RWPE2 (cell line): Measurements from ENCODE around the gene TP73.

Experiments used
- ATAC-seq: fragments of 200-7000 bp; cut with Tn5 transposase; 3 replicates; pipeline ENCODE4 v1.9.1; 2021; ENCODE audit warnings: low read depth
- DNase-seq: peaks from one replicate; pipeline ENCODE4 v3.0.0-alpha.2; 2020; ENCODE audit warnings: low spot score
- H3K27ac ChIP-seq: fragments of 450-650 bp; 2 replicates; pipeline ENCODE4 v1.5.1; 2017; ENCODE audit warnings: mild to moderate bottlenecking; ENCODE audit not compliant: poor library complexity, severe bottlenecking
- H3K27me3 ChIP-seq: fragments of 250-450 bp; sonication (Bioruptor Pico); 2 replicates; pipeline ENCODE4 v1.5.1; 2021; ENCODE audit warnings: mild to moderate bottlenecking, moderate library complexity; ENCODE audit not compliant: insufficient read depth, poor library complexity, severe bottlenecking
- H3K36me3 ChIP-seq: fragments of 250-450 bp; sonication (Bioruptor Pico); 2 replicates; pipeline ENCODE4 v1.5.1; 2020; ENCODE audit warnings: low read depth, mild to moderate bottlenecking, moderate library complexity
- H3K4me1 ChIP-seq: fragments of 250-450 bp; sonication (Bioruptor Pico); 2 replicates; pipeline ENCODE4 v1.5.1; 2021; ENCODE audit warnings: mild to moderate bottlenecking, moderate library complexity; ENCODE audit not compliant: insufficient read depth, poor library complexity, severe bottlenecking
- H3K4me3 ChIP-seq: fragments of 250-450 bp; sonication (Bioruptor Pico); 2 replicates; pipeline ENCODE4 v1.5.1; 2021; ENCODE audit warnings: mild to moderate bottlenecking, moderate library complexity; ENCODE audit not compliant: severe bottlenecking
- H3K9me3 ChIP-seq: fragments of 250-450 bp; sonication (Bioruptor Pico); 2 replicates; pipeline ENCODE4 v1.5.1; 2021; ENCODE audit warnings: mild to moderate bottlenecking, moderate library complexity; ENCODE audit not compliant: severe bottlenecking
- CTCF ChIP-seq: fragments of 450-650 bp; IDR thresholded peaks from one replicate; pipeline ENCODE4 v1.5.1; 2017; ENCODE audit warnings: mild to moderate bottlenecking, moderate library complexity; ENCODE audit not compliant: poor library complexity, severe bottlenecking

TP73 gene

GRCh38 chr1:3612123-3612522, 40.2 kb upstream of the TP73 start:
- no peak for TF ChIP-seq CTCF
- H3K9me3 ChIP-seq = no peaks in the 10 kb centered on the region
- no peaks in the 10 kb centered on the region for H3K36me3 ChIP-seq
- no peak overlapping the region for H3K27ac ChIP-seq
- DNase-seq (no peak), ATAC-seq (no peak)
- no peak overlapping the region for H3K4me3 ChIP-seq
- H3K27me3 ChIP-seq = no peaks in the 10 kb centered on the region
- H3K4me1 ChIP-seq = peaks cover 9% of the 10 kb centered on the region

- TF ChIP-seq CTCF = peak; percentile 55
- no peak for ATAC-seq
- Histone ChIP-seq H3K4me1 (peaks cover 9% of the 10 kb centered on the region), H3K9me3 (no peaks in the 10 kb centered on the region), H3K4me3 (no peak overlapping the region), H3K27me3 (no peaks in the 10 kb centered on the region), H3K27ac (no peak overlapping the region), H3K36me3 (no peaks in the 10 kb centered on the region)
- DNase-seq = no peak
Measured at GRCh38 chr1:3614755-3615742, 37.3 kb upstream of the TP73 start.

GRCh38 chr1:3616861-3617260, 35.5 kb upstream of the TP73 start:
- ATAC-seq (no peak), DNase-seq (no peak)
- Histone ChIP-seq H3K27ac (no peak overlapping the region), H3K36me3 (no peaks in the 10 kb centered on the region), H3K4me1 (peaks cover 9% of the 10 kb centered on the region), H3K9me3 (no peaks in the 10 kb centered on the region), H3K4me3 (no peak overlapping the region), H3K27me3 (no peaks in the 10 kb centered on the region)
- no peak for TF ChIP-seq CTCF

DNA sequence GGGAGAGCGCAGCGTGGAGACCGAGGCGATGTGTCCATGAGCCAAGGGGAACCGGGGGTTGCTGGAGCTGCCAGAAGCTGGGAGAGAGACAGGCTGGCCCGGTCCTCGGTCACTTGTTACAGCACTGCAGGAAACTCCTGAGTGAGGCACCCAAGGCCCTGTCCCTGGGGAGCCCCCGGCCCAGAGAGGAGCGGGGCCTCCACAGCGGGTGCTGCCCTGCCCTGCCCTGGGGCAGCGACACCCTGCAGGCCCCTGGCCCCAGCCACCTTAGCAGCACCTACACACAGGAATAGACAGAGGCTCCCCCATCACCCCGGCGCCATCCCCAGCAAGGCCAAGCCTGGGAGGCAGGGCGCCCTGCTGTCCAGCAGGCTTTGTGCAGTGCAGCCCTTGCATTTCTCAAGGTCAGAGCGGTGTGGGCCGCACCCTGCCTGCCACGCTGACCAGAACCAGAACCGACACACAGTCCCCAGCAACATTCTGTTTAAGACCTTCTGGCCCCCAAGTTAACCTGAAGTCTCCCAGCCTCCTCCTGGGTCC, 34.4 kb upstream of the TP73 start:
- Histone ChIP-seq H3K4me1 (peaks cover 9% of the 10 kb centered on the region), H3K4me3 (no peak overlapping the region), H3K9me3 (no peaks in the 10 kb centered on the region), H3K27ac (no peak overlapping the region), H3K27me3 (no peaks in the 10 kb centered on the region), H3K36me3 (no peaks in the 10 kb centered on the region)
- no peak for TF ChIP-seq CTCF
- ATAC-seq = no peak
- DNase-seq = no peak

GRCh38 chr1:3618531-3618880, 33.8 kb upstream of the TP73 start:
- no peak overlapping the region for H3K4me3 ChIP-seq
- DNase-seq = no peak
- H3K27me3 ChIP-seq = no peaks in the 10 kb centered on the region
- H3K4me1 ChIP-seq = peaks cover 3% of the 10 kb centered on the region
- no peak for TF ChIP-seq CTCF
- no peak overlapping the region for H3K27ac ChIP-seq
- ATAC-seq = no peak
- no peaks in the 10 kb centered on the region for H3K36me3 ChIP-seq
- H3K9me3 ChIP-seq = no peaks in the 10 kb centered on the region
